ENCODE data around the gene NPM1. TPM values are rescaled to one million over a fixed set of nuclear protein-coding genes. Genes with fewer than 3 reads are reported as not detected.
"Not testable (repeated sequence)": the region's sequence is repeated elsewhere in the genome, so short reads cannot be mapped to it uniquely, and the experiment has no call there.

NPM1 gene
- total RNA-seq, 1 donor from 2014 or later = 585 TPM

- Histone ChIP-seq H3K9me3 (no peaks in the 10 kb centered on the region), H3K27me3 (no peaks in the 10 kb centered on the region), H3K4me3 (peak overlapping the region; percentile 92), H3K36me3 (peaks cover 37% of the 10 kb centered on the region), H3K4me1 (peaks cover 31% of the 10 kb centered on the region), H3K27ac (peak overlapping the region; percentile 91)
- DNase-seq (no peak), ATAC-seq (no peak)
- TF ChIP-seq CTCF (IDR thresholded peaks at IDR 0.05) = no peak
- intact Hi-C loops (cut with DNase I) = no loop called here
Measured at GRCh38 chr5:171388816-171389168, 1.1 kb downstream of the NPM1 start.

GRCh38 chr5:171390883-171391677 is 3.4 kb downstream of the NPM1 start:
- H3K36me3 ChIP-seq = peaks cover 60% of the 10 kb centered on the region
- H3K9me3 ChIP-seq = no peaks in the 10 kb centered on the region
- DNase-seq (no peak), ATAC-seq (no peak)
- no peak for TF ChIP-seq CTCF (IDR thresholded peaks at IDR 0.05)
- no peaks in the 10 kb centered on the region for H3K27me3 ChIP-seq
- intact Hi-C loops (cut with DNase I) = no loop called here
- no peak overlapping the region for H3K4me3 ChIP-seq
- H3K4me1 ChIP-seq = peaks cover 31% of the 10 kb centered on the region
- no peak overlapping the region for H3K27ac ChIP-seq

GRCh38 chr5:171391996-171392577 is 4.4 kb downstream of the NPM1 start:
- H3K4me1 ChIP-seq = peaks cover 31% of the 10 kb centered on the region
- no peak overlapping the region for H3K27ac ChIP-seq
- no peak for TF ChIP-seq CTCF (IDR thresholded peaks at IDR 0.05)
- no peaks in the 10 kb centered on the region for H3K9me3 ChIP-seq
- no peak for DNase-seq
- no peak overlapping the region for H3K4me3 ChIP-seq
- H3K36me3 ChIP-seq = peaks cover 69% of the 10 kb centered on the region
- no peaks in the 10 kb centered on the region for H3K27me3 ChIP-seq
- ATAC-seq = no peak
- intact Hi-C loops (cut with DNase I) = no loop called here

GRCh38 chr5:171392585-171393159 is 5.0 kb downstream of the NPM1 start:
- Histone ChIP-seq H3K9me3 (no peaks in the 10 kb centered on the region), H3K4me3 (no peak overlapping the region), H3K36me3 (peaks cover 74% of the 10 kb centered on the region), H3K27ac (no peak overlapping the region), H3K27me3 (no peaks in the 10 kb centered on the region), H3K4me1 (peaks cover 31% of the 10 kb centered on the region)
- TF ChIP-seq CTCF (IDR thresholded peaks at IDR 0.05) = no peak
- intact Hi-C loops (cut with DNase I) = no loop called here
- no peak for ATAC-seq
- no peak for DNase-seq

GRCh38 chr5:171395042-171395441 is 7.4 kb downstream of the NPM1 start:
- DNase-seq (no peak), ATAC-seq (no peak)
- H3K4me3 ChIP-seq = no peak overlapping the region
- no peaks in the 10 kb centered on the region for H3K9me3 ChIP-seq
- H3K27ac ChIP-seq = no peak overlapping the region
- H3K36me3 ChIP-seq = peaks cover 98% of the 10 kb centered on the region
- H3K27me3 ChIP-seq = no peaks in the 10 kb centered on the region
- intact Hi-C loops (cut with DNase I) = no loop called here
- TF ChIP-seq CTCF (IDR thresholded peaks at IDR 0.05) = no peak
- H3K4me1 ChIP-seq = peaks cover 16% of the 10 kb centered on the region

- H3K4me1 ChIP-seq; ATAC-seq; H3K9me3 ChIP-seq; H3K27me3 ChIP-seq; intact Hi-C loops (cut with DNase I); H3K4me3 ChIP-seq; H3K27ac ChIP-seq; DNase-seq: not testable (repeated sequence)
- H3K36me3 ChIP-seq = peaks cover 98% of the 10 kb centered on the region
Measured at GRCh38 chr5:171396583-171396982, 8.9 kb downstream of the NPM1 start.
